ENCODE results near the gene MRTFA.
"Not testable (repeated sequence)": the region's sequence is repeated elsewhere in the genome, so short reads cannot be mapped to it uniquely, and the experiment has no call there.

Gene MRTFA

DNA sequence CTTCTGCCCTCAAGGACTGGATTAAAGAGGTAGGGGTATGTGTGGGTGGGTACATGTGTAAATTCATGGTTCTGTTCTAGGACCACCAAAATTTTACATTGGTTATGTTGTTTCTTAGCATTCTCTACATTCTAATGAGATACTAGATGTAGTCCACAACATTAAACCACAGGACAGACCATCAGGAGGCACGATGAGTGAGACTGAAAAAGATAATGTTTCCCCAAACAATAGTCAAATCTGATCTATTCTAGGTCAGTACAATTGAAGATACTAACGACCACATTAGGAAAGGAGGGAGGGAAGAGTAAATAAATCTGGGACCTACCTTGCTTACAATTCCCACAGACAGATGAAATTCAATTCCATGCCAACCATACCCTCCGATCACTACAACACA lies 42.2 kb downstream of the MRTFA start:
- DNase-seq: no peak

- DNase-seq: no peak
Observed at GRCh38 chr22:40593460-40594273, 42.9 kb downstream of the MRTFA start.

GRCh38 chr22:40592352-40593113 lies 44.0 kb downstream of the MRTFA start:
- DNase-seq: no peak

DNA sequence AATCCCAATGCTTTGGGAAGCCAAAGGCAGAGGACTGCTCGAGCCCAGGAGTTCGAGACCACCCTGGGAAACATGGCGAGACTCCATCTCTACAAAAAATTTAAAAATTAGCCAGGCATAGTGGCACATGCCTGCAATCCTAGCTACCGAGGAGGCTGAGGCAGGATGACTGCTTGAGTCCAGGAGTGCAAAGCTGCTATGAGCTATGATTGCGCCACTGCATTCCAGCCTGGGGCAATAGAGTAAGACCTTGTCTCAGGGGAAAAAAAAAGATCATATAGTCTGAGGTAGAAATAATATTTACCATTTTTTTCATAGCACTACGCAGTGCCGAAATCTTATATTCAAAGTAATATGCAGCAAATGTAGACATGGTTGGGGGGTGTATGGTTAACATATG lies 47.8 kb downstream of the MRTFA start:
- DNase-seq: no peak

GRCh38 chr22:40586781-40587180 lies 49.7 kb downstream of the MRTFA start:
- no peak for DNase-seq

GRCh38 chr22:40585310-40585751 lies 51.2 kb downstream of the MRTFA start:
- DNase-seq: no peak

GRCh38 chr22:40584766-40585165 lies 51.8 kb downstream of the MRTFA start:
- not testable (repeated sequence) for DNase-seq

DNA sequence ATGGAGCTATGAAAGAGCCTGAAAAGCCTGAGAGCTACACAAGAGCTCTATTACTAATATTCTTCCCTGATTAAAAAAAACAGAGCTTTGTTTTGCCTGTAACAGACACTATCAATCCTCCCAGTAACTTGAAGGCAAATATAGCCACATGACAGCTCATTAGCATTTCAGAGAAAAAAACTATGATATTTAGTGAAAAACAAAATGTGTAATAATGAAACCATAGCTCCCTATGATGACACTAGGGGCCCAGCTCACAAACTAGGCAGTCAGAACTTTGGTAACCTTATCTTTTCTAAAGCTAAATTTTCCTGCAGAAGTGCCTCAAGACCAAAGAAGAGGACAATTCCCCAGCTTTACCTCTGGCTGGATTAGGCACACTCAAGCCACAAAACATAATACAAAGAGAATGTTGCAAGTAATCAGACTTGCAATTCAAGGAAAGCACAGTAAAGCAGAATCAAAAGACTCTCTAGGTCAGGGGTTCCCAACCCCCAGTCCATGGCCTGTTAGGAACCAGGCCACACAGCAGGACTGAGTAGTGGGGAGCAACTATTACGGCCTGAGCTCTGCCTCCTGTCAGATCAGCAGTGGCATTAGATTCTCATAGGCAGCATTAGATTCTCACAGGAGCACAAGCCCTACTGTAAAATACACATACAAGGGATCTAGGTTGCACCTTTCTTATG lies 53.3 kb downstream of the MRTFA start:
- no peak for DNase-seq

DNA sequence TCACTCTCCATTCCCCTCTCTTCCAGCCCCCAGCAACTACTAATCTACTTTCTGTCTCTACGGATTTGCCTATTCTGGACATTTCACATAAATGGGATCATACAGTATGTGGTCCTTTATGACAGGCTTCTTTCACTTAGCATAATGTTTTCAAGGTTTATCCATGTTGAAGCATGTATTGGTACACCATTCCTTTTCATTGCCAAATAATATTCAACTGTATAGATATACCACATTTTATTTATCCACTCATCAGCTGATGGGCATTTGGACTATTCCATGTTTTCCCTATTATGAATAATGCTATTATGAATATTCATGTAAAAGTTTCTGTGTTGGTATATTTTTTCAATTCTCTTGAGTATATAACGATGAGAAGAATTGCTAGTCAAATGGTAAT lies 54.5 kb downstream of the MRTFA start:
- DNase-seq: no peak

- no peak for DNase-seq
Observed at GRCh38 chr22:40580631-40581030, 55.9 kb downstream of the MRTFA start.

DNA sequence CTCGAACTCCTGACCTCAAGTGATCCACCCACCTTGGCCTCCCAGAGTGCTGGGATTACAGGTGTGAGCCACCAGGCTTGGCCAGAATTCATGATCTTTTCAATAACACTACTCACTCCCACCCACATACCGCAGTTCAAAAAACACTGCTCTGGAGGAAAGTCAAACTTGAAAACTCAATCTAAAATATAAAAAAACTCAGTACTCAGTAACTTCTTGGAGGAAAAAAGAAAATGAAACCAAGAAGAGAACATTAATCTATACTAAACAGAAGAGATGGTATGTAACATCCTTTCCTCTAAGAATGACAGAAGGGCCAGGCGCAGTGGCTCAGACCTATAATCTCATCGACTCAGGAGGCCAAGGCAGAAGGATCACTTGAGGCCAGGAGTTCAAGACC lies 58.3 kb downstream of the MRTFA start:
- no peak for DNase-seq

DNA sequence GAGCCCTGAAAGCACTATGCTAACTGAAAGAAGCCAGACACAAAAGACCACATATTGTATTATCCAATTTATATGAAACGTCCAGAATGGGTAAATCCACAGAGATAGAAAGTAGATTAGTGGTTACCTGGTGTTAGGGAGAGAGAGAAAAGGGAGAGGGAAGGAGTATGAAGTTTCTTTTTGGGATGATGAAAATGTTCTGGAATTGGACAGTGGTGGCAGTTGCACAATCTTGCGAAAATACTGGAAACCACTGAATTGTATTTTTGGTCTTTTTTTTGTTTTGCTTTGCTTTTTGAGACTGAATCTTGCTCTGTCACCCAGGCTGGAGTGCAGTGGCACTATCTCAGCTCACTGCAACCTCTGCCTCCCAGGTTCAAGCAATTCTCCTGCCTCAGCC lies 63.5 kb downstream of the MRTFA start:
- no peak for DNase-seq

DNA sequence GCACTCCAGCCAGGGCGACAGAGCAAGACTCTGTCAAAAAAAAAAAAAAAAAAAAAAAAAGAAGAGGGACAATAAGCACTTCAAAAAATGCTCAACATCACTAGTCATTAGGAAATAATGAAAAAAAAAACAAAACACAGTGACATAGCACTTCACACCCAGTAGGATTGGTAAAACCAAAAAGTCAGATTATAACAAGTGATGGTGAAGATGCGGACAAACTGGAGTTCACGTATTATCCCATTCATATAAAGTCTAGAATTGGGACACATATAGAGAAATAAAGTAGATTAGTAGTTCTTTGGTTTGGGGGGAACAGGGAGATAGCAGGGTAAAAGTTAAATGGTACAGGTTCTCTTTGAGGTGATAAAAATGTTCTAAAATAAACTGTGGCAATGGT lies 64.6 kb downstream of the MRTFA start:
- DNase-seq: no peak

- no peak for DNase-seq
Observed at GRCh38 chr22:40567626-40568328, 68.7 kb downstream of the MRTFA start.

DNA sequence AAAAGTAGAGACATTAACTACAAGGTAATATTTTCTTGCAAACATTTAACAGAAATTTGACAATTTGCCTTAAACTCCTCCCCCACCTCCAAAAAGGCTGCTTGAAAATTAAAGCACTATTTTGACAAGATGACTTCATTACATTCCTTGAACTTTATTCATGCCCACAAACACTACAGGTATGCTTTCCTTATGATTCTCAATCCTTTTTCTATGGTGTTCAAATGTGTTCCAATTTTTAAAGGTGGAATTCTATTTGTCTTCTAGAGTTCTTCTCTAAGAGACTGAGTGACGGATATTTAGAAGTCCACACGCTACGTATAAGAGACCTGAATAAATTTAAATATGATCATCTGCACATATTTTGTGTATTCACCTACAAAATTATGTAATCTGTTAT lies 69.4 kb downstream of the MRTFA start:
- DNase-seq: no peak

- DNase-seq: no peak
Observed at GRCh38 chr22:40560994-40561515, 75.5 kb downstream of the MRTFA start.

GRCh38 chr22:40560551-40560950 lies 76.0 kb downstream of the MRTFA start:
- no peak for DNase-seq

DNA sequence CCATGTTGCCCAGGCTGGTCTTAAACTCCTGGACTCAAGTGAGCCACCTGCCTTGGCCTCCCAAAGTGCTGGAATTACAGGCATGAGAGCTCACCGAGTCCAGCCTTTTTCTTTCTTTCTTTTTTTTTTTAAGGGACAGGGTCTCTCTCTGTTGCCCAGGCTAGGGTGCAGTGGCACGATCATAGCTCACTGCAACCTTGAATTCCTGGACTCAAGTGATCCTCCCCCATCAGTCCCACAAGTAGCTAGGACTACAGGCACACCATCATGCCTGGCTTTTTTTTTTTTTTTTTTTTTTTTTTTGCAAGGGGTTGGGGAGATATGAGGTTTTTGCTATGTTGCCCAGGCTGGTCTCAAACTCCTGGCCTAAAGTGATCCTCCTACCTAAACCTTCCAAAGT lies 78.5 kb downstream of the MRTFA start:
- DNase-seq: no peak

DNA sequence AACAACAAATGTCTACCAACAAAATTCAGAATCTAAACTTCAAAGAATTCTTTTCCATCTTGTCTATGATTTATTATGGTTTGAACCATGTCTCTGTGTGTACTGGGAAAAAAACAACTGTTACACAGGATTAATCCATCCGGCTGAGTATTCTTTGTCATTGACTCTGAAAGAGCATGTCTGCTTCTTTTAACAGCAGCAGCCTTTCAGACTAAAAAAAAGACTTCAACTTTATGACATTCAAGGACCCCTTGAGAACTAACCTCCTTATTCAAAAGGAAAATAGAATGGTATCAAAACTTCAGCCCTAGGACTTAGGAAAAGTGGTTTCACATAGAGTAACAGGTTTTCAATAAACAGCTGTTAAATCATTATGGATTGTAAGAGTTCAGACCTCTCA lies 79.9 kb downstream of the MRTFA start:
- no peak for DNase-seq

- DNase-seq: not testable (repeated sequence)
Observed at GRCh38 chr22:40554023-40554422, 82.5 kb downstream of the MRTFA start.

DNA sequence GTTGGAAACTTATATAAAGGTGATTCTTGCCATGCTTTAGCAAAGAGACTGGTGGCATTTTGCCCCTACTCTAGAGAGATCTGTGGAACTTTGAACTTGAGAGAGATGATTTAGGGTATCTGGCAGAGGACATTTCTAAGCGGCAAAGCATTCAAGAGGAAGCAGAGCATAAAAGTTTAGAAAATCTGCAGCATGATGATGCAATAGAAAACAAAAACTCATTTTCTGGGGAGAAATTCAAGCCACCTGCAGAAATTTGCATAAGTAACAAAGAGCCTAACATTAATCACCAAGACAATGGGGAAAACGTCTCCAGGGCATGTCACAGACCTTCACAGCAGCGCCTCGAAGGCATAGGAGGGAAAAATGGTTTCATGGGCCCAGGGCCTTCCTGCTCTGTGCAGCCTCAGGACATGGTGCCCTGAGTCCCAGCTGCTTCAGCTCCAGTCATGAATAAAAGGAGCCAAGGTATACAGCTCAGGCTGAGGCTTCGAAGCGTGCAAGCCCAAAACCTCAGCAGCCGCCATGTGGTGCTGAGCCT lies 83.4 kb downstream of the MRTFA start:
- DNase-seq: no peak

- no peak for DNase-seq
Observed at GRCh38 chr22:40552070-40552469, 84.4 kb downstream of the MRTFA start.

- no peak for DNase-seq
Observed at GRCh38 chr22:40547729-40548143, 88.8 kb downstream of the MRTFA start.

Measured in activated effector memory CD4-positive, alpha-beta T cell treated with Interleukin-2 at 50 U/mL for 16 hours (primary cell).